Neuron (in vitro differentiated cells): Measurements from ENCODE around the gene MAP3K12.

Experiments
- H2AFZ ChIP-seq: one replicate; pipeline ENCODE4 v1.6.1; 2013; ENCODE audit warnings: low read depth, mild to moderate bottlenecking, inconsistent platforms, low read length, moderate library complexity
- H3K27me3 ChIP-seq: one replicate; pipeline ENCODE4 v1.6.1; 2013; ENCODE audit warnings: low read length; ENCODE audit not compliant: insufficient read depth
- H3K36me3 ChIP-seq: one replicate; pipeline ENCODE4 v1.6.1; 2013; ENCODE audit warnings: low read length; ENCODE audit not compliant: insufficient read depth
- H3K4me1 ChIP-seq: one replicate; pipeline ENCODE4 v1.6.1; 2013; ENCODE audit warnings: low read length; ENCODE audit not compliant: insufficient read depth
- H3K4me3 ChIP-seq: 2 replicates; pipeline ENCODE4 v1.5.1; 2013; ENCODE audit warnings: mild to moderate bottlenecking, low read length, moderate library complexity
- H3K9me3 ChIP-seq: one replicate; pipeline ENCODE4 v1.6.1; 2013; ENCODE audit warnings: low read length

The MAP3K12 gene

DNA sequence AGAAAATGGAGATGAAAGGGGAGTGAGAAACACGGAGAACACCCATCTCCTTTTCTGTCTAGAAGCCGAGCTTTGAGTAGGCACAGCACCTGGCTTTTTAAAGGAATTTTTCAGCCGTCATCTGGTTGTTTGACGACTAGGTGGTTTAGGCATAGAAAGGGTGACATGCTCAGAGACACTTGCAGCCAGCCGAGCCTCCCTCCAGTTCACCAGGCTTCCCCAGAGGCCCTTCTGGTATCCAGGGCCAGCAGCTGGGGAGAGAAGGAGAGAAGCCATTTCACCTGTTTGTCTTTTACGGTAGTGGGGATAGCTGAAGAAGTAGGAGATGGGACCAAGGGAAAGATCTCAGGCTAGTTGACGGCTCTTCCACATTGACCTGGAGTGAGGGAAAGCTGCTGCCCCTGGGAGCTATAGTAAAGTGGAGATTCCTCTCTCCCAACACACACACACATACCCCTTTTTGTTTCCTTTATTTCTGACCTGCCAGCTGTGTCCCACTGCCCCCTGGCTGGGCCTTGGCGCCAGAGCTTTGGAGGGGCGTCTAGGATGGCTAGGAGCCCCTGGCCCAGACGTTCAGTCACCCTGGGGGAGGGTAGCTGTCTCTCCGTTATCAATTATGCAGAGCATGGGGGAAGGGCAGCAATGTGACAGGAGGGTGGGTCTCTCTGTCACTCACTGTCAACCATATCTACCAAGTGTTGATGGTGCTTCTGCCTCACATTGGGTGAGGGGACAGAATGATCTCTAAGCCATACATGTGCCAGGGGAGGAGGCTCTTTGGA, 5.5 kb downstream of the MAP3K12 start:
- Histone ChIP-seq H3K4me1 (peaks cover 37% of the 10 kb centered on the region), H3K9me3 (no peaks in the 10 kb centered on the region), H2AFZ (peak overlapping the region; percentile 11), H3K36me3 (no peaks in the 10 kb centered on the region), H3K4me3 (peak overlapping the region; percentile 52), H3K27me3 (no peaks in the 10 kb centered on the region)

GRCh38 chr12:53492830-53493609, 6.2 kb downstream of the MAP3K12 start:
- H3K36me3 ChIP-seq: peaks cover under 1% of the 10 kb centered on the region
- H3K9me3 ChIP-seq: no peaks in the 10 kb centered on the region
- H2AFZ ChIP-seq: peak overlapping the region; percentile 11
- H3K4me3 ChIP-seq: peak overlapping the region; percentile 52
- peaks cover 29% of the 10 kb centered on the region for H3K4me1 ChIP-seq
- H3K27me3 ChIP-seq: no peaks in the 10 kb centered on the region

- Histone ChIP-seq H3K9me3 (no peaks in the 10 kb centered on the region), H3K27me3 (no peaks in the 10 kb centered on the region), H3K4me1 (peaks cover 29% of the 10 kb centered on the region), H3K36me3 (peaks cover 9% of the 10 kb centered on the region), H3K4me3 (peak overlapping the region; percentile 47), H2AFZ (no peak overlapping the region)
Measured at GRCh38 chr12:53492188-53492587, 7.1 kb downstream of the MAP3K12 start.

GRCh38 chr12:53489242-53489864, 9.9 kb downstream of the MAP3K12 start:
- Histone ChIP-seq H3K4me1 (peaks cover 20% of the 10 kb centered on the region), H3K36me3 (peaks cover 34% of the 10 kb centered on the region), H3K9me3 (no peaks in the 10 kb centered on the region), H2AFZ (no peak overlapping the region), H3K27me3 (no peaks in the 10 kb centered on the region), H3K4me3 (no peak overlapping the region)

DNA sequence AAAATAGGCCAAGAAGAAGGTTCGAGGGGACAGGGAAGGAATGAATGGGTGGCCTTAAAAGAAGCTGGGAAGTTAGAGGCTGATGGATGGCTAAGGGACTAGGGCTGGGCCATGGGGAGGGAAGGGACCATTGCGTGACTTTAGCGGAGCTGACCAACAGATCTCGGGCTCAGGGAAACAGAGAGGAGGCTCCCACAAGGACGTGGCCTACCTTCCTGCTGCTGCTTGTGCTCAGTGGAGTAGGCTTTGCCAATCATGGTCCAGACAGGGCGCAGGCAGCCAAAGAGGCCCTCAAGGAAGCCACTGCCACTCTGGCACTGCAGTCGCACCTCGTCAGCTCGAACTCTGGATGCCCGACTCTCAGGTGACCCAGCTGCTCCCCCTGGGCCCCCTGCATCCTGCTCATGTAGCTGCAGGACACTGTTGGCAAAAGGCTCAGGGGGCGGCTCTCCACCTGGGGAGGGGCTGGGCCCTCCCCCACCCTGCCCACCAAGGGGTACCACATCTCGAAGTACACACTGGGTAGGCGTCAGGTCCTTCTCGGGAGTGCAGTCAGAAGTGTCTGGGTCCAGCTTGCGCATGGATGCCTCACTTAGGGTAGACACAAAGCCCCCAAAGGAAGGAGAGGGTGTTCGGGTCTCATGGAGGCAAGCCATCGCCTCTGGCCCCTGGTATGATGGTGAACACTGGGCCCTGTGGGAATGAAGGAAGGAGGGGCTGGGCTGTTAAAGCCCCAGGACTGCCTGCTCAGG, 12.3 kb downstream of the MAP3K12 start:
- Histone ChIP-seq H3K4me3 (no peak overlapping the region), H3K36me3 (peaks cover 57% of the 10 kb centered on the region), H2AFZ (no peak overlapping the region), H3K27me3 (no peaks in the 10 kb centered on the region), H3K4me1 (peaks cover under 1% of the 10 kb centered on the region), H3K9me3 (no peaks in the 10 kb centered on the region)

DNA sequence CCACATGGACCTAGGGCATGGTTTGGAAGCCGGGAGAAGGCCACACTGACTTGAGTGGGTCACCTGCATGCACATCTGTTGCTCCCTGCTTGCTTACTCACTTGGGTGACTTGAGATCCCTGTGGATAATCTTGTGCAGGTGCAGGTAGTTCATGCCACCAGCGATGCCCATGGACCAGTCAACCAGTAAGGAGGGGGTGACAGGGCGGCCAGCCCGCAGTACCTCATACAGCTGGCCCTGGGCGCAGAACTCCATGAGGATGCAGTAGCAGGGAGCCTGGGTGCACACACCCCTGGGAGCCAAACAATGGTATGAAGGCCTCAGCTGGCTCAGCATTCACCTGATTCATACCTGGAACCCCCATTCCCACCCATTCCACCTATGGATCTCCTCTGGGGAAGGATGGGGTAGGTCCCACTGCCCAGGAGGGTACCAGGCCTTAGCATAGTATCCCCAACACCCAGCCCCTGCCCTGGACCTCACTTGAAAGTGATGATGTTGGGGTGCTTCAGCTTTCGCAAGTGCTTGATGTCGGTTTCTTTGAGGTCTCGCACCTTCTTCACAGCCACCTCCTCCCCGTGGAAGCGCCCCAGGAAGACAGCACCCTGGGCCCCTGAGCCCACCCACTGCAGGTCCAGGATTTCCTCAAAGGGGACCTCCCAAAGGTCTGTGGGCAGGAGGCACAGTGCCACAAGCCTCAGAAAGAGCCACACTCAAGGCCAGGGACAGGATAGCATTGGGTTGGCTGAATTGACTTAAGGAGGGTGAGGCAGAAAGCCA, 13.1 kb downstream of the MAP3K12 start:
- no peak overlapping the region for H2AFZ ChIP-seq
- no peaks in the 10 kb centered on the region for H3K9me3 ChIP-seq
- no peak overlapping the region for H3K4me3 ChIP-seq
- no peaks in the 10 kb centered on the region for H3K27me3 ChIP-seq
- H3K36me3 ChIP-seq: peaks cover 63% of the 10 kb centered on the region
- H3K4me1 ChIP-seq: no peaks in the 10 kb centered on the region

- H3K27me3 ChIP-seq: no peaks in the 10 kb centered on the region
- H3K9me3 ChIP-seq: no peaks in the 10 kb centered on the region
- H3K36me3 ChIP-seq: peaks cover 74% of the 10 kb centered on the region
- H3K4me3 ChIP-seq: no peak overlapping the region
- no peak overlapping the region for H2AFZ ChIP-seq
- peaks cover 4% of the 10 kb centered on the region for H3K4me1 ChIP-seq
Measured at GRCh38 chr12:53484686-53485575, 14.3 kb downstream of the MAP3K12 start.

DNA sequence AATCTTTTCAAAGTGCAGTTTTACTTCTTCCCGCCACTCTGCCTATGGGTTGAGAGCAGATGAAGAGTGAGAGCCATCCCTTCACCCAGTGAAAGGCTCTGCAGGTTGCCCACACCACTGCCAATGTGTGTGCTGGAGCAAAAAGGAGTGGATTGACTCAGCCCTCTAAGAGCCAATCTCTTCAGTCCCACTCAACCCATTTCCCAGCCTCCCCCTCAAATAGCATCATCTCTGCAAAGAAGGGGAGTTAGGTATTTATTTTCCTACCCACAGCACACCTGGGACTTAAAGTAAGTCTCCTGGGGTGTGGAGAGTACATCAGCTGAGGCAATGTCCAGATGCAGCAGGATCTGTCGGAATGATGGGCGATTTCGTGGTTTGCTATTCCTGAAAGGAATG, 15.3 kb downstream of the MAP3K12 start:
- no peaks in the 10 kb centered on the region for H3K9me3 ChIP-seq
- H3K4me3 ChIP-seq: no peak overlapping the region
- H2AFZ ChIP-seq: no peak overlapping the region
- H3K27me3 ChIP-seq: no peaks in the 10 kb centered on the region
- H3K4me1 ChIP-seq: peaks cover 11% of the 10 kb centered on the region
- H3K36me3 ChIP-seq: peaks cover 83% of the 10 kb centered on the region

GRCh38 chr12:53483225-53483978, 15.9 kb downstream of the MAP3K12 start:
- peaks cover 15% of the 10 kb centered on the region for H3K4me1 ChIP-seq
- no peak overlapping the region for H2AFZ ChIP-seq
- H3K36me3 ChIP-seq: peaks cover 89% of the 10 kb centered on the region
- no peak overlapping the region for H3K4me3 ChIP-seq
- no peaks in the 10 kb centered on the region for H3K27me3 ChIP-seq
- H3K9me3 ChIP-seq: no peaks in the 10 kb centered on the region

DNA sequence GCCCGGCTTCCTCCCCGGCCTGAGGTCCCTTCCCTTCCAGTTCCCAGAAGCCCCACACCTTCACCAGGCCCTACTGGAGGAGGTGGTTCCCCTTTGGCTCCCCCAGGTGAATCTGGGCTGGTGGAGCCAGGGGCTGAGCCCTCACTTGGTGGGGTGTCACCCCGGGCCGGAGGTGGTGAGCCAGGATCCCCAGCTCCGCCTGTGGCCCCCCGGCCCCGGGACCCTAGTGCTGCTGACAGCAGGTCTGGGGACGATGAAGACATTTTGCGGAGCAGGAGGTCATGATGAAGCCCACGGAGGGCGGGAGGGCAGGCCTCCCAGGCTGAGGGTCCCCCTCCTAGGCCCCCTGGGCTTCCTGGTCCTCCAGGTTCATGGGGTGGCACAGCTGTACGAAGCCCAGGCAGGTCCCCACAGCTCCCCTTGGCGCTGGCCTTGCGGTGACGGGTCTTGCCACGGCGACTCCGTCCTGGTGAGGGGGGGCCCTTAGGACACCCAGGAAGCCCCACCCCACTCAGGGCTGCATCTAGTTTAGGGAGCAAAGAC, 16.6 kb downstream of the MAP3K12 start:
- H3K36me3 ChIP-seq: peaks cover 91% of the 10 kb centered on the region
- H3K4me3 ChIP-seq: no peak overlapping the region
- no peaks in the 10 kb centered on the region for H3K9me3 ChIP-seq
- no peak overlapping the region for H2AFZ ChIP-seq
- H3K4me1 ChIP-seq: peaks cover 18% of the 10 kb centered on the region
- H3K27me3 ChIP-seq: no peaks in the 10 kb centered on the region
